Measurements from ENCODE around the gene MED25.

The MED25 gene

DNA sequence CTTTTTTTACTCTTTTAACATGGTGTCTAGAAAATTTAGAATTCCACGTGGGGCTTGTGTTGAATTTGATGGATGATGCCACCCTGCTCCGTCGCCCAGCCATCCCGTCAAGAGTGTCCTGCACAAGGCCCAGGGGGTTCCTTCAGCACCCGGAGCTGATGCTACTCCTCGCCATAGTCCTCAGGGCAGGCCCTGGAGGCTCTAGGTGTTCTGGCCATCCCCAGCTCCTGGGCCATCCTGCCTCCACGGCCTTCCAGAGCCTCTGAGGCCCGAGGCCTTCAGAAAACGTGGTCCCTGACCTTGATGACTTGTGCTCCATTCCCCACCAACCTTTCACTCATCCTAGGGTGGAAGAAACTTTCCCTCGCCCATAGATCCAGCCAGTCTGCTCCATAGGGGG is 55.7 kb downstream of the MED25 start:
- DNase-seq (ENCODE audit: low spot score), result no peak

DNA sequence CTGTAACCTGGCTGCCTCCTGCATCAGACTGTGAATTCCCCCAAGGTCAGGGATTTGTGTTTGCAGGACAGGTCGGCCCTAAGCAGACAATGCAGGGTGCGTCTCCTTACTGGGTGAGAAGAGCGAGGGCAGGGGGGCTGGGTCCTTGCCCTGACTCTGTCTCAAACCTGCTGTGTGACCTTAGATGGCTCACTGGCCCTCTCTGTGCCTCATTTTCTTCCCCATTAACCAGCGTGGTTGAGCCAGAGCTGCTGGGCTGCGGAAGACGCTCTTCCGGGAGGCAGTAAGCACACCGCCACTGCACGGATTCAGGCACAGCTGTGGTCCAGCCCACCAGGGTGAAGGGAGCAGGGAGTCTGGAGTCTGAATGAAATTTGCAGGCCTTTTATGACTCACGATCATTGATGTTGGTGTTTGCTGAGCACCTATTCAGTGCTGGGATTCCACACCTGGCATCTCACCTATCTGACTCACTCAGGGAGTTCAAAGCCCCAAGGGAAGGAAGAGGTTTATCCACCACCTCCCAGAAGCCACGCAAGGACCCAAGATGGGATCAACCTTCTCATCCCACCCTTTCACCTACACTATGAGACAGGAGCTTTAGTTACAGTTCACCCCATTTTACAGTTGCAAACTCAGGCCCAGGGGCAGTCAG is 56.5 kb downstream of the MED25 start:
- no peak for DNase-seq (ENCODE audit: low spot score)

DNA sequence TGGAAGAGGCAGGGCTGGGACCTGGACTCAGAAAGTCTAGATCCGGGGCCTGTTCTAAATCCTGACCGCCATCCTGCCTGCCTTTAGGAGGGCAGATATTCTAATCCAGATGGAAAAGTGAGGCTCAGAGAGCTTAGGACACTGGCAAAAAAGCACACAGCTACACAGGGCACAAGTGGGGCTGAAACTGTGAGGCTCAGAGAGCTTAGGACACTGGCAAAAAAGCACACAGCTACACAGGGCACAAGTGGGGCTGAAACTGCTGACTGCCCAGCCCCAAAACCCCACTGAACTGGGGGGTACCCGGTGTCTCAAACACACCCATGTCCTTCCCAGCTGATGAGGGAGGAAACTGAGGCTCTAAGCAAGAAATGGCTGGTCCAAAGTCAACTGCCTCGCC is 57.1 kb downstream of the MED25 start:
- no peak for DNase-seq (ENCODE audit: low spot score)

DNA sequence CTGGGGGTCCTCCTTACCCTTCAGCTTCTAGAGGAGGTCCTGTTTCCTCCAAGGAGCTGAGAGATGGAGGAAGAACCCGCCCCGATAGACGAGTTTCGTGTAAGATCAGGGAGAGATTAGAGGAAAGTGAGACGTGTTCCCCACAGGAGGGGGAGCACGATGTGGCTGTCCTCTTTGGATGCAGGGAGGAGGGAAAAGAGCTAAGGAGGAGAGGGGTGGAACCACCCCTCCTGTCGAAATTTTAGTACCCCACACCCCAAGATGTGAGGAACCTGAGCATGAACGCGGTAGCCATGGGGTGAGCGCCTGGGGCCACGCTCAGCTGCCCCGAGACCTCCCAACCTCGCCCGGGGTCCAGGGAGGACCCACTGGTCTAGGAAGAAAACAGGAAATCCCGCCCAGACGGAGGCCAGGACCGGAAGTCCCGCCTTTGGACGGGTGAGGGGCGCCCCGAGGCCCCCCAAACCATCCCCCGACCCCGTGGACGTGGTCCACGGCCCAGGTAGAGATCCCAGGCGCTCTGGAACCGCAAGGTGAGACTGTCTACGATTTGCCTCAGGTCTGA is 57.9 kb downstream of the MED25 start:
- peak; percentile 54 for DNase-seq (ENCODE audit: low spot score)

DNA sequence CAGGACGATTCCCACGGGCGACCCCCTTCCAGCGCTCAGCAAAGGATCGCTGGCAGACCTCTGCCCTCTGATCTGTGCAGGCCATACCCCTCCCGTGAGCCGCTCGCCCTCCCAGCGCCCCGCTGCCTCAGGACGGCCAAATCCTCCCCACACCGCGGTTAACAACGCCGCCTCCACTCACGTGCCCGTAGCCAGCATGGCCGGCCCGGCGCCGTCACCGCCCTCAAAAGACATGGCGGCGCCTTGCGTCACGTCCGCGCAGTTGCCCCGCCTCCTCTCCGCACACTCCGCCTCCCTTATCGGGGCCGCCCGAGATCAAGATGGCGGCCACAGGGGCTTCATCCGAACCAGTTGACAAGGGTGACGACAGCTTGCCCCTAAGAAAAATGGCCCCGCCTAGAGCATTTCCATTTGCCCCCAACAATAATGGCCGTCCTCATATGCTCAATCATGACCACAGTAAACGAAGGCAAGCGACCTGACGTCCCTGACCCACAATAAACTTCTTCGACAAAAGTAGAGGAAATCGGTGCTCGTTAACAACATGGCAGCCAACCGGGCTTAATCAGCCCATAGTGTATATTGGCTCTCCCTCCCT is 58.4 kb downstream of the MED25 start:
- peak; percentile 99 for DNase-seq (ENCODE audit: low spot score)

DNA sequence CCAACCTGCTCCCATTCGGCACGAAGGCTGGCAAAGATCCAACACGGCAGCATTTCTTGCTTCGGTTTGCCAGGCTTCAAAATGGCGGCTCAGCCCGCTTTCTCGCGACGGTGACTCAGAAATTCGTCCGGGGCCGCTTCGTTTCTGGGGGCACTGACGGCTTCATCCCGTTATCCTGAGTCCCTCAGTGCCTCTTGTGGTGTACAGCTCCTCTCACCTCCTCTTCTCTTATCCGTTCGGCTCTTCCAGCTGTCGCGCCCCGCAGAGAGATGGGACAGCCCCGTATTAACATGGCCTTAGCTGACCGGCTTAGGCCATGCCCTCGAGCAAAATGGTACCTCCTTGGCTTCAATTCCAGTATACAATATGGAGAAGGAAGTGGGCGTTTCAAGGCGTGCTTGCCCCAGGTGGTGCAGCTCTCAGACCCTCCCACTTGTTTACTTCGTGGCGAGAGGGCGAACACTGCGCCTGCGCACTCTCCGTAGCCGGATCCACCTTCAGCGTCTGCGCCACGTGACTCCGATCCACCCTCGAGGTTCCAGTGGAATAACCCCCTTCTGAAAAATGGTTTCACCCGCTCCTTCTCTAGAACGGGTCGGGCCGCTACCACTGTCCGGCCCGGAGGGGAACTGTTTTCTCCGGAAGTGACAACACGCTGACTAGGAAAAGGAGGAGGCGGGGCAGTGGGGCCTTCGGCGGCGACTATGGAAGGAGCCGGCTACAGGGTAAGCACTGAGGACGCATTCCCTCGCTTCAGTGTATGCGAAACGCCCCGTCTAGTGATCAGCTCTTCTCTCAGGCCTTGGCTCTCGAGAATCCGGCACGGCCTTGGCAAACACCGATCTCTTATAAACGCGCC is 59.2 kb downstream of the MED25 start, which contains the start of the genes AKT1S1 and TBC1D17:
TSS of gene AKT1S1 (minus strand) at position 336 of the 859 bp plus-strand sequence. CDS start 4,060 bp downstream, outside the sequence.
TSS of gene TBC1D17 (plus strand) at position 683 of the 859 bp plus-strand sequence. CDS start at position 705, 22 bp downstream.
- DNase-seq (ENCODE audit: low spot score), result peak; percentile 100

DNA sequence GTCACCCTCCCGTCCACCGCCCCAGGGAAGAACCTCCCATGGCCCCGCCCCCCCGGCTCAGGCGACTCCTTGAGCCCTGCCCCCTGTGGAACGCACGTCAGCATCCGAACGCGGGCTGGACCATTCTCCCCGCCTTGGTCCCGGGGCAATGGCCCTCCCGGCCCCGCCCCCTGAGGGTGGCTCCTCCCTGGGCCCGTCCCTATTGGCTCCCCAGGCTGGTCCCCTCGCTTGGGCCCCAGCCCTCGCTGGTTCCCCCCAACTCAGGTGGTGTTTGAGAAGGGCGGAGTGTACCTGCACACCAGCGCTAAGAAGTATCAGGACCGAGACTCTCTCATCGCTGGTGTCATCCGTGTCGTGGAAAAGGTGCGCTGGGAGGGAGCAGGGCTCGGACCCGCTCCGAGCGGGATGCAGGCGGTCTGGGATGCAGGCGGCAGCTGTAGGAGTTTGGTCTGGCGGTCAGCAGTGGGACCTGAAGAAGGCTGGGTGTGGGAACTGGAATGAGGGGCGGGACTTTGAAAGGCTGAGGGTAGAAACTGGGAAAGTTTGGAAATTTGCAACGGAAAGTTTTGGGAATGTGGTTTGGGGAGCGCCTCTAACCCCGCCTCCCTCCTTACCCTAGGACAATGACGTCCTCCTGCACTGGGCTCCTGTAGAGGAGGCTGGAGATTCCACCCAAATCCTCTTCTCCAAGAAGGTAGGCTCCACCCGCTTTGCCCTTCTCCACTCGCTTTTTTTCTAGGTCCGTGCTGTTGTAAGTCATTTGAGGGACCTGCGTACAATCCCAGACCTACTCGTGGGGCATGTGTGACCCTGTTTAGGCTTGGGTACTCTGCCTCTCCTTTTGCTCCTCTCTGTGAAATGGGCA is 60.0 kb downstream of the MED25 start:
- peak; percentile 98 for DNase-seq (ENCODE audit: low spot score)

DNA sequence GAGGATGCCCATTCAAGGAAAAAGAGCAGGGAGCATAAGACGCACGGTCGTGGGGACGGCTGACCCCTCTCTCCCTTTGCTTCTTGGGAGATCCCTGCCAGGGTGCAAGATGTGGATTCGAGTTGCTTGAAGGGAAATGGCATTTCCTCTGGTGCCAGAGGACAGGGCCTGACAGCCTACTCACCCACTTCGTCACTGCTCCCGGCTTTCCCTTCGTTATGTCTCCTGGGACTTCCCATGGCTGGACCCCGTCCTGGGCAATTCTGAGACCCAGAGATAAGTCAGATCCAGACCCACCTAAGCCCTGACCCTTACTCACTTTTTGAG is 60.6 kb downstream of the MED25 start:
- DNase-seq (ENCODE audit: low spot score), result no peak

DNA sequence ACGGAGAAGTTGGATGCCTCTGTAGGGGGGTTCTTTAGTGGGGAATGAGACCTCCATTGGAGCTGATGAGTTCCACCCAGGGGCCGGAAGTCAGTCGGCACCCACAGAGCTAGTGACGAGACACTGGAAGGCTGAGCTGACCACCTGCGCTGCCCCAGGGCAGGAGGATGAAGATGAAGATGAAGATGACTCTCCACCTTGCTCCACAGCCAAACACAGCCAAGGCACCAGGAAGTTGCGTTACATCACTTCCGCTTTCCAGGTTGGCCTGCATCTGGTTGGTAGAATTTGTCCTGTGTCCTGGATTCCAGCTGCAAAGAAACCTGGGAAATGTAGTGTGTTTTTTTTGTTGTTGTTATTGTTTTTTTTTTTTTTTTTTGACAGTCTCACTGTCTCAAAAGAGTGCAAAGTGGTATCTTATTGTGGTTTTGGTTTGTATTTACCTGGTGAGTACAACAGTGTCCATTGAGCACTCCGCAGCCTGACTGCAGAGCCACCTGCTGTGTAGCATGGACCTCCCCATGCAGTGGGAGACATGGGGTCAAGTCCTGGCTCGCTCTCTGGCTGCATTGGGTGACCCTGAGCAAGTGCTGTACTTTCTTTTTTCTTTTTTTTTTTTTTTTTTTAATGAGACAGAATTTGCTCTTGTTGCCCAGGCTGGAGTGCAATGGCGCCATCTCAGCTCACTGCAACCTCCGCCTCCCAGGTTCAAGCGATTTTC is 61.3 kb downstream of the MED25 start:
- DNase-seq (ENCODE audit: low spot score), result no peak

DNA sequence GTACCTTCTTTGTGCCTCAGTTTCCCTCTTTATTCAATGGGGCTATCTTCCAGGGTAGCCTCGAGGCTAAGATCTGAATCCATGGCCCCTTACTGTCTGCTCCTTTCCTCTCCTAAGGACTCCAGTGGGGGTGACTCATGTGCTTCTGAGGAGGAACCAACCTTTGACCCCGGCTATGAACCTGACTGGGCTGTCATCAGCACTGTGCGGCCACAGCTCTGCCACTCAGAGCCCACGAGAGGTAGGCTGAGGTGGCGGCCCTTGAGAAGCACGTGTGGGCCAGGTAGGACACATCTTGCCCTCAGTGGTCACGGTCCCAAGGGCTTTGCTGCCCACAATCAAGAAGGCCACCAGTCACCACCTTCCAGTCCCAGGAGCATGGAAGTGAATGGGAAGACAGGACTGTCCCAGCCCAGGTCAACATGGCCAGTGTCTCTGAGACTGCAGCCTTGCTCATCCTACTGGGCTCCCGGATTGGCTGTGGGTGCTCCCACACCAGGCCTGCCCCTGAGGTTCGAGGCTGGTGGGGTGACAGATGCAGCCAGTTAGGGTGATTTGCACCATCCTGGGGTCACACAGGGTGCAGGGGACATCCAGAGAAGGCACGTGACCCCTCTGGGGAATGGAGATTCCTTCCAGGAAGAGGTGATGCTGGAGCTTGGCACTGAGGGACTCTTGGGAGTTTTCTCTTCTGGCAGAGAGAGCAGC is 62.2 kb downstream of the MED25 start:
- DNase-seq (ENCODE audit: low spot score), result no peak

DNA sequence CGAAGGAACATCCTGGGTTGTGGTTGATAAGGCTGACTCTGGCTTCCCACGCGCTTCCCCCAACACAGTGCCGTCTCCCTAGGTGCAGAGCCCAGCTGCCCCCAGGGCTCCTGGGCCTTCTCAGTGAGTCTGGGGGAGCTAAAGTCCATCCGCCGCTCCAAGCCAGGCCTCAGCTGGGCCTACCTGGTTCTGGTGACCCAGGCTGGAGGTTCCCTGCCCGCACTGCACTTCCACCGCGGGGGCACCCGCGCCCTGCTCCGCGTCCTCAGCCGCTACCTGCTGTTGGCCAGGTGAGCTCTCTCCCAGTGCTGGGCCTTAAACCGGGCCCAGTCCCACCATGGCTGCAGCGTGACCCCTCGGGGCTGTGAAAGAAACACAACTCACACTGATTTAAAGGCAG is 63.1 kb downstream of the MED25 start:
- no peak for DNase-seq (ENCODE audit: low spot score)

DNA sequence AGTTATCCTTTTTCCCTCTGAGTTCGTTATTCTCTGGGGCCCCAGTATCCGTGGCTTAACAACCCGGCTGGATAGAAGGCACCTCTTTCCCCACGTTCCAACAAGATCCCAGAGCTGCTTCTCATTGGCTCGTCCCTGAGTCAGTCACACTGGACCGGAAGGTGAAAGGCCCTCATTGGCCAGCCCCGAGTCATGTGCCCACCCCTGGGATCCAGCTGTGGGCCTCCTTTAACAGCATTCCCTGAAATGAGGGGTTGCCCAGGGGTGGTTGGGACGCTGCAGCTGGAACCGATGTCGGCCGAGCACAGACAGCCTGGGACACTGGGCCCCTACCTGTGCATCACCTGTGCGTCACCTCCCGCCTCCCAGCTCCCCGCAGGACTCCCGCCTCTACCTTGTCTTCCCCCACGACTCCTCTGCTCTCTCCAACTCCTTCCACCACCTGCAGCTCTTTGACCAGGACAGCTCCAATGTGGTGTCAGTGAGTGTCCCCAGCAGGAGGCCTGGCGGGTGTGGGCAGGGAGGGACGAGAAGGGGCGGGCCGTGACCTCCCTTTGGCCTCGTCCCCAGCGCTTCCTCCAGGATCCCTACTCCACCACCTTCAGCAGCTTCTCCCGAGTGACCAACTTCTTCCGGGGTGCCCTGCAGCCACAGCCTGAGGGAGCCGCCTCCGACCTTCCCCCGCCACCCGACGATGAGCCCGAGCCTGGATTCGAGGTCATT is 63.7 kb downstream of the MED25 start:
- no peak for DNase-seq (ENCODE audit: low spot score)

DNA sequence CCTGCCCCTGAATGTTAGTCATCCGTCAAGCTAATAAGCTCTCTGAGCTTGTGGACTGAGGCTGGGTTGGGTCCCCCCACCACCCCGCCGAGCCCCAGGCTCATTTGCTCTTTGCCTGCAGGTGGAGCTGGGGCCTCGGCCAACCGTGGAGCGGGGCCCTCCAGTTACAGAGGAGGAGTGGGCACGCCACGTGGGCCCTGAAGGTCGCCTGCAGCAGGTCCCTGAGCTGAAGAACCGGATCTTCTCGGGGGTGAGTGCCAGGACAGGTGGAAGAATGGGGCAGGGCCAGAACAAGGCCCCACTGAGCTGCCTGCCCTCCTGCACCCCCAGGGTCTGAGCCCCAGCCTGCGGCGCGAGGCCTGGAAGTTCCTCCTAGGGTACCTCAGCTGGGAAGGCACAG is 64.6 kb downstream of the MED25 start:
- DNase-seq (ENCODE audit: low spot score), result no peak

DNA sequence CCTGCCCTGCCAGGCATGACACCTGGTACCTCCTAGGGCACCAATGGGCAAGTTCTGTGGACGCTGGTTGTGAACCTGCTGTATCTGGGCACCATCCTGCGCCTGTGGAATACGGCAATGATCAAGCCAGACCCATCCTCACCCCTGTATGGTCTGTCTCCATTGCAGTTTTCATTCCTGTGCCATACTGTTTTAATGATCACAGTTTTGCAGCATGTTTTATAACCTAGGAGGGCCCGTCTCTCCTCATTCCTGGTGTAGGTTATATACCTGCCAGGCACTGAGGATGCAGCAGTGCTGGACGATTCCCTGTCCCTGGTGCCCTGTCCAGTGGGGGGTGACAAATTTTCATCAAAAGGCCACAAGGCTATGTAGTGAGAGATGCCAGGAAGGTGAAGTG is 65.0 kb downstream of the MED25 start:
- no peak for DNase-seq (ENCODE audit: low spot score)

DNA sequence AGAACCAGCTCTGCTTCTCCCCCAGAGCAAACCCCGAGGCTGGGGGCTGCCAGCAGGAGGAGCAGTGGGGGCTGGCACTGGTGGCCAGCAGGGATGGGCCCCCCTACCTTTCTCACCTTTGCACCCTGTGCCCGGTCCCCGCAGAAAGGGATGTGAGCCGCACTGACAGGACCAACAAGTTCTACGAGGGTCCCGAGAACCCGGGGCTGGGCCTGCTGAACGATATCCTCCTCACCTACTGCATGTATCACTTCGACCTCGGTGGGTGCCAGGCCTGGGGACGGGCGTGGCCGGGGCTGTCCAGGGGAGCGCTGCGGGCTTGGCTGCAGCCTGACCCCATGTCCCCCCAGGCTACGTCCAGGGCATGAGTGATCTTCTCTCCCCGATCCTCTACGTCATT is 66.0 kb downstream of the MED25 start:
- DNase-seq (ENCODE audit: low spot score), result no peak

DNA sequence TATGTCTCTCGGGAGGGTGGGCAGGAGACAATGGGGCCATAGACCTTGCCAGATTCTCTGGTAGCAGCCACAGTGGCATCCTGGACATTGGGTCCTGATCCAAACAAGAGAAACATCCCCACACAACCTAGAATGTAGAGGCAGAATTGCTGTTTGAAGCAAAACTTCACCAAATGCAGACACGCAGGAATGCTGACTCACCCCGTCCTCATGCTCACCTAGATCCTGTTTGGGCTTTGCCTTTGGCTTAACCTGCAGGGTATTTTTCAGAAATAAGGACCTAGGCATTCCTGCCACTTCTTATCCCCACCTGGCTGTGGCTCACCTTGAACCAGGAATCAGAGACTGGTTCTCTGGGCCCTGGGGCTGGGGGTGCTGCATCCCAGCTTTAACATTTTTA is 66.7 kb downstream of the MED25 start:
- DNase-seq (ENCODE audit: low spot score), result no peak

All from CD4-positive, alpha-beta T cell treated with Interleukin-2 at 100 ng/mL for 4 hours (primary cell).